GM19372 (cell line): ENCODE results near the gene ITGA11.

Experiments
- ATAC-seq: cut with Tn5 transposase; IDR thresholded peaks from one replicate; pipeline ENCODE4 v1.9.1; 2021; ENCODE audit warnings: mild to moderate bottlenecking, low read depth, moderate library complexity; ENCODE audit not compliant: unreplicated experiment

ITGA11 gene

GRCh38 chr15:68431792-68432401, at the start of gene ITGA11:
TSS of gene ITGA11 (minus strand) at chr15:68432163. CDS start at chr15:68432066, 97 bp downstream.
- peak; percentile 54 for ATAC-seq

- ATAC-seq: no peak
Observed at GRCh38 chr15:68481321-68481720, 49.4 kb upstream of the ITGA11 start.

GRCh38 chr15:68480296-68480695, 48.3 kb upstream of the ITGA11 start:
- no peak for ATAC-seq

GRCh38 chr15:68479870-68480269, 47.9 kb upstream of the ITGA11 start:
- no peak for ATAC-seq

- ATAC-seq: no peak
Observed at GRCh38 chr15:68479406-68479805, 47.4 kb upstream of the ITGA11 start.

- ATAC-seq: no peak
Observed at GRCh38 chr15:68478853-68479252, 46.9 kb upstream of the ITGA11 start.

GRCh38 chr15:68475449-68475848, 43.5 kb upstream of the ITGA11 start:
- no peak for ATAC-seq

- ATAC-seq: no peak
Observed at GRCh38 chr15:68471541-68471940, 39.6 kb upstream of the ITGA11 start.

- no peak for ATAC-seq
Observed at GRCh38 chr15:68470976-68471375, 39.0 kb upstream of the ITGA11 start.

GRCh38 chr15:68470049-68470742, 38.2 kb upstream of the ITGA11 start:
- no peak for ATAC-seq

GRCh38 chr15:68469162-68470048, 37.4 kb upstream of the ITGA11 start:
- no peak for ATAC-seq

- no peak for ATAC-seq
Observed at GRCh38 chr15:68466876-68467275, 34.9 kb upstream of the ITGA11 start.

- no peak for ATAC-seq
Observed at GRCh38 chr15:68465861-68466560, 34.0 kb upstream of the ITGA11 start.

- no peak for ATAC-seq
Observed at GRCh38 chr15:68464448-68465090, 32.6 kb upstream of the ITGA11 start.

- ATAC-seq: no peak
Observed at GRCh38 chr15:68463996-68464395, 32.0 kb upstream of the ITGA11 start.

- no peak for ATAC-seq
Observed at GRCh38 chr15:68463444-68463843, 31.5 kb upstream of the ITGA11 start.

- ATAC-seq: no peak
Observed at GRCh38 chr15:68460166-68460565, 28.2 kb upstream of the ITGA11 start.

GRCh38 chr15:68450192-68450591, 18.2 kb upstream of the ITGA11 start:
- ATAC-seq: no peak

GRCh38 chr15:68449389-68449788, 17.4 kb upstream of the ITGA11 start:
- ATAC-seq: no peak
